ENCODE results near the gene PRDM16.

GRCh38 chr1:3204725-3205124 is 135.7 kb downstream of the PRDM16 start:
- TF ChIP-seq EZH2 (optimal IDR thresholded peaks at IDR 0.05; ENCODE audit: low read depth, low read length) (peak; percentile 47), CTCF (IDR thresholded peaks at IDR 0.05; ENCODE audit: low read length) (no peak)
